ENCODE results near the gene CAB39. TPM values are rescaled to one million over a fixed set of nuclear protein-coding genes. Genes with fewer than 3 reads are reported as not detected.

Gene CAB39
- total and polyA plus RNA-seq, 2 donors (not counting 3 experiments of a cell fraction or from before 2014, with no cell fraction given): 25.7 to 53.7 TPM

- no peak overlapping the region for H3K4me2 ChIP-seq (ENCODE audit: insufficient read depth, low read length)
- no TSS peak for BruUV-seq (replicated peaks)
- POLR2A ChIA-PET: no interaction called here
- H3K4me3 ChIP-seq (replicated peaks in 1 of 3; ENCODE audit: insufficient read depth in 1 of 3, low read depth in 1 of 3, low read length in 3 of 3): no peak overlapping the region
- TF ChIP-seq JUN (IDR thresholded peaks at IDR 0.05; ENCODE audit: borderline replicate concordance, insufficient read depth, insufficient read length, low read depth) (no peak), POLR2AphosphoS5 (IDR thresholded peaks at IDR 0.05; ENCODE audit: insufficient read depth, low read depth, low read length) (no peak), MAX (IDR thresholded peaks at IDR 0.05; ENCODE audit: insufficient read depth, insufficient read length) (no peak), CTCF (IDR thresholded peaks at IDR 0.05; ENCODE audit: extremely low read depth in 1 of 2, insufficient read depth in 1 of 2, low read depth in 1 of 2, low read length in 2 of 2) (no peak), GATA2 (IDR thresholded peaks at IDR 0.05; ENCODE audit: insufficient read depth, insufficient read length, low read depth, low read length) (no peak), FOS (IDR thresholded peaks at IDR 0.05; ENCODE audit: borderline replicate concordance, insufficient read depth, low read length) (no peak), POLR2A (IDR thresholded peaks at IDR 0.05; ENCODE audit: low read depth, low read length) (no peak), MYC (IDR thresholded peaks at IDR 0.05; ENCODE audit: low read depth, low read length) (no peak), EZH2 (IDR thresholded peaks at IDR 0.05; ENCODE audit: borderline replicate concordance, low read depth, low read length, severe bottlenecking) (no peak)
- no peaks in the 10 kb centered on the region for H3K36me3 ChIP-seq (ENCODE audit: control insufficient read depth in 2 of 2, extremely low read depth in 1 of 2, insufficient read depth in 2 of 2, low read length in 2 of 2)
- DNase-seq (ENCODE audit: low read depth, low spot score): peak; percentile 13
- CTCF ChIA-PET: interaction anchor here (0.7 to 1.3 kb wide), 4 partner anchors 14 to 120 kb away, joined by 3 read pairs; no protein-coding TSS in a partner anchor
- H3K9ac ChIP-seq (replicated peaks; ENCODE audit: extremely low read depth, insufficient read depth, low read length): no peak overlapping the region
- no peaks in the 10 kb centered on the region for H4K20me1 ChIP-seq (replicated peaks; ENCODE audit: control insufficient read depth, extremely low read depth, insufficient read depth, low read length)
- H3K9me3 ChIP-seq (replicated peaks; ENCODE audit: control insufficient read depth, insufficient read depth, low read length): no peaks in the 10 kb centered on the region
- dilution Hi-C loops (cut with MboI; ENCODE audit: extremely low pct_ligation_motif_present, low sequenced_read_pairs): no loop called here
- H3K27me3 ChIP-seq (ENCODE audit: control insufficient read depth in 2 of 2, insufficient read depth in 2 of 2, low read length in 2 of 2): peaks cover 20 to 29% of the 10 kb centered on the region in 2 experiments
- H3K9me1 ChIP-seq (replicated peaks; ENCODE audit: control insufficient read depth, extremely low read depth, insufficient read depth, low read length): no peaks in the 10 kb centered on the region
- H3K27ac ChIP-seq (ENCODE audit: insufficient read depth, low read depth, low read length): no peak overlapping the region
- peaks cover 4% of the 10 kb centered on the region for H3K4me1 ChIP-seq (ENCODE audit: control insufficient read depth, extremely low read depth, insufficient read depth, low read length)
- no peaks in the 10 kb centered on the region for H3K79me2 ChIP-seq (ENCODE audit: control insufficient read depth, insufficient read depth, low read length)
- FAIRE-seq: no peak
- intact Hi-C loops (cut with micrococcal nuclease): no loop called here
- no peak overlapping the region for H2AFZ ChIP-seq (ENCODE audit: low read depth, low read length)
Observed at GRCh38 chr2:230866756-230867523, 154.3 kb downstream of the CAB39 start.

Measured in endothelial cell of umbilical vein (primary cell).